Stimulated activated CD4-positive, alpha-beta T cell treated with anti-CD3 and anti-CD28 coated beads, Interleukin-15, amount 100 ng/mL, for 1 hour (primary cell): Measurements from ENCODE around the gene CD8A.
A peak's percentile ranks its signal among the peaks of the same experiment; 100 is the strongest.

Experiments
- DNase-seq, 2 donors: peaks; one replicate each; pipeline ENCODE4 v3.0.0-alpha.2; 2020; ENCODE audit warnings: low read depth in 1 of 2, low spot score in 1 of 2

CD8A gene

GRCh38 chr2:86809481-86810121 is 18.9 kb upstream of the CD8A start:
- DNase-seq = no peak

- DNase-seq = peak; percentile 81 to 88
Observed at GRCh38 chr2:86808315-86809161, 17.8 kb upstream of the CD8A start.

DNA sequence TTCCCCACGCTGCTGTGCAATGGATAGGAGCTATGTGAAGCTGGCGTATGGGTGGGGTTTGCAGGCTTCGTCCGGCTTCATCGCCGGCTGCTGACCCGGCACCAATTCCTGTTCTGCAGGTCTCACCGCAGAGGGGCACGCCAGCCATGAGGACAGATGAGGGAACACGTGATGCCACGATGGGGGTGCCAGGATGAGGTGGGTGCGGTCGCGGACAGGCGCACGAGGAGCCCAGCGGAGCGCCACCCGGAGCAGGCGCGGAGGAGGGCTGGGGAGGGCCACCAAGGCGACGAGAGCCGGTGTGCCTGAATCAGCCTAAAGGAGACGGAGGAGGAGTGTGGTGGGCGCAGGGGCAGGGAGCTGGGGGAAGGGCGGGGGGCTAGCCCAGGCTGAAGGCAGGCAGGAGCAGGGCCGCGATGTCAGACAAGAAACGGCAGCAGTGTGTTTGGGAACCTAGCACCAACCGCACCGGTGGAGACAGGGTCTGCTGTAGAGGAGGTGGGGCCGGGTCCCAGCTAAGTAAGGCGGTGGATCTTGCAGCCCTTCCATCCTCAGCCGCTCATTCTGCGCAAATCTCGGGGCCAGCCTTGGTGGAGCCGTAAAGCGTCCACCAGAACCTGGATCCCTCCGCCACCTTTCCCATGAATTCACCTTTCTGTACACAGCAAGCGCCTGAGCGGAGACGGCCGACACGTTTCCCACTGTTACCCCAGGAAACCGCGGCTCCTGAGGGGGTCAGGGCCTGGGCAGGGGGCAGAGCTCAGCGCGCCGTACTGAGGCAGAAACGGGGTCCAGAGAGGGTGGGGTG is 17.0 kb upstream of the CD8A start:
- DNase-seq = no peak

GRCh38 chr2:86807133-86807467 is 16.4 kb upstream of the CD8A start:
- DNase-seq = no peak

- no peak for DNase-seq
Observed at GRCh38 chr2:86806059-86806857, 15.5 kb upstream of the CD8A start.

DNA sequence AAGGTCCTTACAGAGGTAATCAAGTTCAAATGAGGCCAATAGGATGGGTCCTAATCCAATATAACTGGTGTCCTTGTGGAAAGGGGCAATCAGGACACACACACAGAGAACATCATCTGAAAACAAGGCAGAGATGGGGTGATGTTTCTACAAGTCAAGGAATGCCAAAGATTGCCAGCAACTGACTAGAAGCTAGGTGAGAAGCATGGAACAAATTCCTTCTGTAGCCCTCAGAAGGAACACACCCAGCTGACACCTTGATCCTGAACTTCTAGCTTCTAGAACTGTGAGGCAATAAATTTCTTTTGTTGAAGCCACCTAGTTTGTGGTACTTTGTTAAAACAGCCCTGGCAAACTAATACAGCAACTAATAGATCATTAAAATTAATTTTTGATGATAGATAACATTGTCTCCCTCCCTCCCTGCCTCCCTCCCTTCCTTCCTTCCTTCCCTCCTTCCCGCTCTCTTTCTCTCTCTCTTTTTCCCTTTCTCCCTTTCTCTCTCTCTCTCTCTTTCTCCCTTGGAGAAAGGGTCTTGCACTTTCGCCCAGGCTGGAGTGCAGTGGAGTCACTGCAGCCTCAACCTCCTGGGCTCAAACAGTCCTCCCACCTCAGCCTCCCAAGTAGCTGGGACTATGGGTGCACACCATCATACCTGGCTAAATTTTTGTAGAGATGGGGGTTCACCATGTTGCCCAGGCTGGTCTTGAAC is 10.3 kb upstream of the CD8A start:
- DNase-seq = no peak

- no peak for DNase-seq
Observed at GRCh38 chr2:86794861-86795260, 4.1 kb upstream of the CD8A start.

- DNase-seq = no peak
Observed at GRCh38 chr2:86793752-86794151, 3.0 kb upstream of the CD8A start.

DNA sequence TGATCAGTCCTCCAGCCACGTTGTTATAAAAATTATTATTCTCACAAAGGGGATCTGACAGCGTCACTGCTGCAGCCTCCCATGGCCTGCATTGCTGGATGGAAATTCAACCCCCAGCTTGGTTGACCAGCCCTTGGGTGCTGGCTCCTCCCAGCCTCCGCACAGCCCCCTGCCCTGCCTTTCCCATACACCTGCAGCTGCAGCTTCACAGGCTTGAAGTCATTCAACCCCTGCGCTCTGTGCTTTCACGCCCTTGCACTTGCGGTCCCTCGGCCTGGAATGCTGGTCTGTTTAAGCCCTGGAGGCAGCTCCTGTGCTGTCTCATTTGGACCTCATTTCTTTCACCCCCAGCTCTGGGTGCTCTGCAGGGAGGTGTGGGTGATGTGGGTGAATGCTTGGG is 860 bp upstream of the CD8A start:
- DNase-seq = no peak

GRCh38 chr2:86790134-86790675 is 508 bp downstream of the CD8A start:
- DNase-seq = no peak

GRCh38 chr2:86789687-86790133 is 1.0 kb downstream of the CD8A start:
- DNase-seq = no peak

DNA sequence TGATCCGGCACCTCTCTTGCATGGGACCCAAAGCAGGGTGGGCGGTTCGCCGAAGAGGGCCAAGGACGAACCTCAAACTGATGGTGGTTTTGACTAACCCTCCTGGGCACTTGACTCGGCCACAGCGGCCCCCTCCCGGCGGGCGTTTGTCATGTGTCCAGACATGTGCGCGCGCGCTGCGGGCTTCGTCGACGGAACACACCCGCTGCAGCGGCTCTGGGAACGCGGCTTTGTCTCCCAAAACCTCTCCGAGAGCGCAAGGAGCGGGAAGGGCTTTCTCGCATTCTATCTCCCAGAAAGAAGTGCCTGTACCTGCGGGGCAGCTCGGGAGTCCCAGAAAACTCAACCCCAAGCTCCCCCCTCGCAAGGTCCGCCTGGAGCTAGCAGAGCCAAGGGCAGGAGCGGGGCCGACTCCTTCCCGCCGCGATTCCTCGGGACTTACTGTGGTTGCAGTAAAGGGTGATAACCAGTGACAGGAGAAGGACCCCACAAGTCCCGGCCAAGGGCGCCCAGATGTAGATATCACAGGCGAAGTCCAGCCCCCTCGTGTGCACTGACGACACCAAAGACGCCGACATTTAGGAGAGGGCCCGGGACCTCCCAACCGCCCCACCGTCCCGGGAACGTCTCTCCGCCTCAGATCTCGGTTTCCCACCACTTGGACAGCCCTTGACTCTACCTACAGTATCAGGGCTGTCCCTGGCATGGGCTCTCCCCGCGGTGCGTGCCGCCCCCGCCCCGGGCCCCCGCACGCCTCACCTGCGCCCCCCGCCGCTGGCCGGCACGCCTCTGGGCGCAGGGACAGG is 1.6 kb downstream of the CD8A start:
- no peak for DNase-seq

- no peak for DNase-seq
Observed at GRCh38 chr2:86788165-86788564, 2.5 kb downstream of the CD8A start.

GRCh38 chr2:86787736-86788135 is 3.0 kb downstream of the CD8A start:
- no peak for DNase-seq

- DNase-seq = no peak
Observed at GRCh38 chr2:86786001-86786536, 4.6 kb downstream of the CD8A start.

DNA sequence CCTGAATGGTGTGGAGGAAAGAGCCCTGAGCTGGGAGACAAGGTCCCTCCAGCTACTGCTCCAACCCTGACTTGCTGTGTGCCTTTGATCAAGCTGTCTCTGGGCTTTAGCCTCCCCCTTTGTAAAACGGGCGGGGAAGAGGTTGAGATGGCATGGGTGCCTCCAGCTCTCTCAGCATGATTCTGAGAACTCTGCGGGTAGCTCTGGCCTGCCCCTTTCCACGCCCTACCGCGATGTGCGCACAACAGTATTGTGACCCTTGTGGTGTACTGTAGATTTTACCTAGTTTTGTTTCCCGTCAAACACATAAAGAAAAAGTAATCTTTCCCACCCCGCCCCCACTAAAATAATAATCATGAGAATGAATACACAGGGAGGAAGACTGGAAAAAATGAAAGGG is 5.3 kb downstream of the CD8A start:
- DNase-seq = no peak

GRCh38 chr2:86783615-86784339 is 6.9 kb downstream of the CD8A start:
- DNase-seq = no peak

DNA sequence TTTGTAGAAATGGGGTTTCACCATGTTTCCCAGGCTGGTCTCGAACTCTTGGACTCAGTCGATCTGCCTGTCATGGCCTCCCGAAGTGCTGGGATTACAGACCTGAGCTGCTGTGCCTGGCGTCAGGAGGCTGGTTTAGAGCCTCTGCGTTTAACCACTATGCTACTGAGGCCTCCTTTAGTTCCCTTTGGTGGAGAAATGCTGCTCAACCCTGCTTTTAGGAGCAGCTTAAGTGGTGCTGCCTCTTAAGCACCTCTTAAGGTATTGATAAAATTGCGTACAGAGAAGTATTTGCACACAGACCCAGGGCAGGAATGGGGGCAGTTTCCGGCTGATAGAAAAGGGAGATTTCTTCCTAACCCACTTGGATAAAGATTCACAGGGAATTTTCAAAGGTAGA is 8.0 kb downstream of the CD8A start:
- DNase-seq = no peak
